Keratinocyte (primary cell): ENCODE measurements around the gene DPH7.

Source experiments
- EZH2 ChIP-seq: IDR thresholded peaks from one replicate; pipeline ENCODE4 v1.6.1; 2012; ENCODE audit warnings: inconsistent platforms, mild to moderate bottlenecking, low read length, moderate library complexity
- TF ChIP-seq, protein P1 (sequence below), 3 experiments: IDR thresholded peaks in 1 of 3; conservative IDR thresholded peaks in 1 of 3; optimal IDR thresholded peaks in 1 of 3; 2 replicates in 2 of 3; 3 replicates in 1 of 3; pipeline versions ENCODE3 to v1.5.1; 2011; ENCODE audit warnings: low read length in 3 of 3, mild to moderate bottlenecking in 3 of 3, moderate library complexity in 2 of 3, control low read depth in 1 of 3, inconsistent platforms in 1 of 3; ENCODE audit not compliant: insufficient read depth in 2 of 3; ENCODE audit errors: extremely low read depth in 1 of 3

GRCh38 chr9:137570566-137570965, 8.2 kb downstream of the DPH7 start:
- TF ChIP-seq, protein P1, sequence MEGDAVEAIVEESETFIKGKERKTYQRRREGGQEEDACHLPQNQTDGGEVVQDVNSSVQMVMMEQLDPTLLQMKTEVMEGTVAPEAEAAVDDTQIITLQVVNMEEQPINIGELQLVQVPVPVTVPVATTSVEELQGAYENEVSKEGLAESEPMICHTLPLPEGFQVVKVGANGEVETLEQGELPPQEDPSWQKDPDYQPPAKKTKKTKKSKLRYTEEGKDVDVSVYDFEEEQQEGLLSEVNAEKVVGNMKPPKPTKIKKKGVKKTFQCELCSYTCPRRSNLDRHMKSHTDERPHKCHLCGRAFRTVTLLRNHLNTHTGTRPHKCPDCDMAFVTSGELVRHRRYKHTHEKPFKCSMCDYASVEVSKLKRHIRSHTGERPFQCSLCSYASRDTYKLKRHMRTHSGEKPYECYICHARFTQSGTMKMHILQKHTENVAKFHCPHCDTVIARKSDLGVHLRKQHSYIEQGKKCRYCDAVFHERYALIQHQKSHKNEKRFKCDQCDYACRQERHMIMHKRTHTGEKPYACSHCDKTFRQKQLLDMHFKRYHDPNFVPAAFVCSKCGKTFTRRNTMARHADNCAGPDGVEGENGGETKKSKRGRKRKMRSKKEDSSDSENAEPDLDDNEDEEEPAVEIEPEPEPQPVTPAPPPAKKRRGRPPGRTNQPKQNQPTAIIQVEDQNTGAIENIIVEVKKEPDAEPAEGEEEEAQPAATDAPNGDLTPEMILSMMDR (optimal IDR thresholded peaks at IDR 0.05 in 1 of 3, IDR thresholded peaks at IDR 0.05 in 1 of 3, conservative IDR thresholded peaks at IDR 0.05 in 1 of 3; ENCODE audit: extremely low read depth in 1 of 3, insufficient read depth in 2 of 3, low read length in 3 of 3) = no peak
- TF ChIP-seq EZH2 = no peak
